Smooth muscle cell (in vitro differentiated cells): ENCODE data around the gene DHFR2. TPM values are rescaled to one million over a fixed set of nuclear protein-coding genes. Genes with fewer than 3 reads are reported as not detected.

ENCODE experiments used
- DNase-seq: peaks from one replicate; lab custom pipeline; 2025; ENCODE audit not compliant: unreplicated experiment; lab: John Stamatoyannopoulos, UW
- H2AFZ ChIP-seq: fragments of 200-600 bp; sonication (generic); 2 replicates; pipeline ENCODE4 v1.6.0; 2016; ENCODE audit warnings: antibody characterized with exemption, low read depth, mild to moderate bottlenecking
- H3F3A ChIP-seq: fragments of 200-600 bp; sonication (generic); 2 replicates; pipeline ENCODE4 v1.6.0; 2017; ENCODE audit warnings: antibody characterized with exemption, low read depth
- H3K27ac ChIP-seq: fragments of 200-600 bp; sonication (generic); 2 replicates; pipeline ENCODE4 v1.5.1; 2016; ENCODE audit warnings: low read depth, mild to moderate bottlenecking
- H3K27me3 ChIP-seq: fragments of 200-600 bp; sonication (generic); 2 replicates; pipeline ENCODE4 v1.6.1; 2016; ENCODE audit warnings: low read depth, mild to moderate bottlenecking
- H3K36me3 ChIP-seq: fragments of 200-600 bp; sonication (generic); 2 replicates; pipeline ENCODE4 v1.5.1; 2016; ENCODE audit warnings: low read depth
- H3K4me1 ChIP-seq: fragments of 200-600 bp; sonication (generic); 2 replicates; pipeline ENCODE4 v1.5.1; 2016; ENCODE audit warnings: low read depth
- H3K4me2 ChIP-seq: fragments of 200-600 bp; sonication (generic); 2 replicates; pipeline ENCODE4 v1.6.0; 2016; ENCODE audit warnings: mild to moderate bottlenecking
- H3K4me3 ChIP-seq: fragments of 200-600 bp; sonication (generic); 2 replicates; pipeline ENCODE4 v1.5.1; 2016; ENCODE audit warnings: mild to moderate bottlenecking
- H3K79me2 ChIP-seq: fragments of 200-600 bp; sonication (generic); 2 replicates; pipeline ENCODE4 v1.6.0; 2016; ENCODE audit warnings: low read depth, mild to moderate bottlenecking
- H3K9ac ChIP-seq: fragments of 200-600 bp; sonication (generic); 2 replicates; pipeline ENCODE4 v1.6.0; 2016; ENCODE audit warnings: low read depth
- H3K9me3 ChIP-seq: fragments of 200-600 bp; sonication (generic); replicated peaks from 2 replicates; pipeline ENCODE4 v1.5.1; 2016; ENCODE audit warnings: low read depth
- H4K20me1 ChIP-seq: fragments of 200-600 bp; sonication (generic); 2 replicates; pipeline ENCODE4 v1.6.0; 2016; ENCODE audit warnings: low read depth
- CTCF ChIP-seq: fragments of 200-600 bp; sonication (generic); IDR thresholded peaks from 2 replicates; pipeline ENCODE4 v1.5.1; 2017; ENCODE audit warnings: borderline replicate concordance, mild to moderate bottlenecking, antibody characterized with exemption; ENCODE audit not compliant: insufficient read depth, poor library complexity, severe bottlenecking
- WGBS: methylation state at CpG from one replicate; pipeline ENCODE4 v1.1.7; 2016; ENCODE audit warnings: low lambda C conversion rate; 5-methylcytosine and 5-hydroxymethylcytosine counted together
- polyA plus RNA-seq: library from polyadenylated mRNA; unstranded; fragments of >200 nt; fragmentation: Nextera tagmentation; extraction: Ambion mirVana; gene quantifications from 2 replicates; pipeline ENCODE4 v1.2.1, GENCODE V29; 2016
- total RNA-seq: library from RNA; depleted of rRNA; stranded (reverse); fragments of >200 nt; gene quantifications from 2 replicates; pipeline ENCODE4 v1.2.3, GENCODE V29; 2014

The DHFR2 gene
- total and polyA plus RNA-seq, 2 experiments from 2014 or later: 3.0 to 14.5 TPM

- 100% methylated on average over 1 of the region's 1 CpG for WGBS
- Histone ChIP-seq H3K9me3 (no peaks in the 10 kb centered on the region), H3K4me3 (no peak overlapping the region), H3F3A (no peaks in the 10 kb centered on the region), H3K4me1 (no peaks in the 10 kb centered on the region), H3K9ac (no peak overlapping the region), H4K20me1 (no peaks in the 10 kb centered on the region), H3K27ac (no peak overlapping the region), H3K4me2 (no peak overlapping the region), H3K36me3 (no peaks in the 10 kb centered on the region), H3K79me2 (no peaks in the 10 kb centered on the region), H2AFZ (no peak overlapping the region), H3K27me3 (no peaks in the 10 kb centered on the region)
- DNase-seq: no peak
- no peak for TF ChIP-seq CTCF
Observed at GRCh38 chr3:94015025-94015424, 47.7 kb downstream of the DHFR2 start.

- WGBS: 88% methylated on average over 1 of the region's 1 CpG
- H3K4me1 ChIP-seq: no peaks in the 10 kb centered on the region
- no peak overlapping the region for H3K27ac ChIP-seq
- H3K79me2 ChIP-seq: no peaks in the 10 kb centered on the region
- no peaks in the 10 kb centered on the region for H3K9me3 ChIP-seq
- H3K4me2 ChIP-seq: no peak overlapping the region
- H3K36me3 ChIP-seq: no peaks in the 10 kb centered on the region
- no peak overlapping the region for H2AFZ ChIP-seq
- no peaks in the 10 kb centered on the region for H3K27me3 ChIP-seq
- TF ChIP-seq CTCF: no peak
- no peaks in the 10 kb centered on the region for H4K20me1 ChIP-seq
- no peak overlapping the region for H3K9ac ChIP-seq
- no peaks in the 10 kb centered on the region for H3F3A ChIP-seq
- no peak for DNase-seq
- H3K4me3 ChIP-seq: no peak overlapping the region
Observed at GRCh38 chr3:94012185-94012584, 50.5 kb downstream of the DHFR2 start.

GRCh38 chr3:94011233-94011711, 51.4 kb downstream of the DHFR2 start:
- Histone ChIP-seq H3F3A (no peaks in the 10 kb centered on the region), H3K9ac (no peak overlapping the region), H3K9me3 (no peaks in the 10 kb centered on the region), H3K79me2 (no peaks in the 10 kb centered on the region), H2AFZ (no peak overlapping the region), H3K4me2 (no peak overlapping the region), H3K36me3 (no peaks in the 10 kb centered on the region), H3K27me3 (no peaks in the 10 kb centered on the region), H4K20me1 (no peaks in the 10 kb centered on the region), H3K4me3 (no peak overlapping the region), H3K27ac (no peak overlapping the region), H3K4me1 (no peaks in the 10 kb centered on the region)
- no peak for DNase-seq
- WGBS: 93% methylated on average over 3 of the region's 3 CpGs
- TF ChIP-seq CTCF: no peak

GRCh38 chr3:94009608-94010007, 53.1 kb downstream of the DHFR2 start:
- TF ChIP-seq CTCF: no peak
- Histone ChIP-seq H2AFZ (no peak overlapping the region), H3K4me3 (no peak overlapping the region), H3K9ac (no peak overlapping the region), H3K27me3 (no peaks in the 10 kb centered on the region), H4K20me1 (no peaks in the 10 kb centered on the region), H3K9me3 (no peaks in the 10 kb centered on the region), H3F3A (no peaks in the 10 kb centered on the region), H3K4me1 (peaks cover 1% of the 10 kb centered on the region), H3K36me3 (no peaks in the 10 kb centered on the region), H3K4me2 (no peak overlapping the region), H3K27ac (no peak overlapping the region), H3K79me2 (no peaks in the 10 kb centered on the region)
- no peak for DNase-seq
- 91% methylated on average over 2 of the region's 2 CpGs for WGBS
